CD4-positive, CD25-positive, alpha-beta regulatory T cell (primary cell): ENCODE results near the gene NR1D1. TPM values are rescaled to one million over a fixed set of nuclear protein-coding genes. Genes with fewer than 3 reads are reported as not detected.

ENCODE experiments used
- ATAC-seq, 2 donors: fragments of 150-1000 bp; cut with Tn5 transposase; one replicate each; pipeline ENCODE4 v1.10.0; 2021; ENCODE audit warnings: low read depth in 2 of 2, moderate number of reproducible peaks in 2 of 2, moderate library complexity in 1 of 2
- DNase-seq, 3 donors: peaks; one replicate each; pipeline versions ENCODE4 v3.0.0 to v3.0.0-alpha.2; 2012 to 2022; ENCODE audit warnings: mixed read lengths in 1 of 3
- H3K27ac ChIP-seq: one replicate; pipeline ENCODE4 v1.7.0; 2013; ENCODE audit warnings: mild to moderate bottlenecking, low read length; ENCODE audit not compliant: insufficient read depth, poor library complexity, severe bottlenecking
- H3K27me3 ChIP-seq: one replicate; pipeline ENCODE4 v1.7.0; 2013; ENCODE audit warnings: low read length; ENCODE audit not compliant: control insufficient read depth, insufficient read depth
- H3K36me3 ChIP-seq: one replicate; pipeline ENCODE4 v1.7.0; 2013; ENCODE audit warnings: mild to moderate bottlenecking, low read length, moderate library complexity; ENCODE audit not compliant: control insufficient read depth, insufficient read depth
- H3K4me1 ChIP-seq: 2 replicates; pipeline ENCODE4 v1.7.0; 2013; ENCODE audit warnings: mild to moderate bottlenecking, low read length; ENCODE audit not compliant: insufficient read depth, control insufficient read depth, poor library complexity, severe bottlenecking
- H3K4me3 ChIP-seq: one replicate; pipeline ENCODE4 v1.7.0; 2013; ENCODE audit warnings: low read depth, mild to moderate bottlenecking, low read length, moderate library complexity
- H3K9me3 ChIP-seq, 2 experiments: 1 replicate in 1 of 2; 2 replicates in 1 of 2; pipeline ENCODE4 v1.7.0; 2013; ENCODE audit warnings: low read length in 2 of 2, mild to moderate bottlenecking in 1 of 2, moderate library complexity in 1 of 2; ENCODE audit not compliant: control insufficient read depth in 2 of 2
- H3K27ac Mint-ChIP-seq, 3 donors: one replicate each; pipeline ENCODE4 v1.8.0; 2020 to 2022; ENCODE audit warnings: mild to moderate bottlenecking in 3 of 3, mixed read lengths in 3 of 3, moderate library complexity in 2 of 3
- H3K27me3 Mint-ChIP-seq: one replicate; pipeline ENCODE4 v1.8.0; 2022; ENCODE audit warnings: mild to moderate bottlenecking, mixed read lengths
- H3K36me3 Mint-ChIP-seq: one replicate; pipeline ENCODE4 v1.8.0; 2020; ENCODE audit warnings: mixed read lengths
- H3K4me1 Mint-ChIP-seq, 4 donors: one replicate each; pipeline ENCODE4 v1.8.0; 2020 to 2022; ENCODE audit warnings: mixed read lengths in 4 of 4, mild to moderate bottlenecking in 1 of 4
- H3K4me3 Mint-ChIP-seq, 4 donors: one replicate each; pipeline ENCODE4 v1.8.0; 2020 to 2022; ENCODE audit warnings: mild to moderate bottlenecking in 4 of 4, mixed read lengths in 4 of 4, moderate library complexity in 3 of 4
- H3K9me3 Mint-ChIP-seq, 7 donors: one replicate each; pipeline ENCODE4 v1.8.0; 2020 to 2022; ENCODE audit warnings: mixed read lengths in 7 of 7, mild to moderate bottlenecking in 3 of 7, moderate library complexity in 2 of 7
- polyA plus RNA-seq, 4 donors: library from polyadenylated mRNA; unstranded; fragments of 300-500 nt; fragmentation: Illumina TruSeq; gene quantifications; one replicate each; pipeline ENCODE4 v1.2.3, GENCODE V29; 2021
- total RNA-seq: library from RNA; stranded (reverse); gene quantifications from one replicate; pipeline ENCODE4 v1.2.3, GENCODE V29; 2022

Gene NR1D1
- total and polyA plus RNA-seq, 5 donors from 2014 or later, result 4.9 to 29.5 (median 6.7) TPM

DNA sequence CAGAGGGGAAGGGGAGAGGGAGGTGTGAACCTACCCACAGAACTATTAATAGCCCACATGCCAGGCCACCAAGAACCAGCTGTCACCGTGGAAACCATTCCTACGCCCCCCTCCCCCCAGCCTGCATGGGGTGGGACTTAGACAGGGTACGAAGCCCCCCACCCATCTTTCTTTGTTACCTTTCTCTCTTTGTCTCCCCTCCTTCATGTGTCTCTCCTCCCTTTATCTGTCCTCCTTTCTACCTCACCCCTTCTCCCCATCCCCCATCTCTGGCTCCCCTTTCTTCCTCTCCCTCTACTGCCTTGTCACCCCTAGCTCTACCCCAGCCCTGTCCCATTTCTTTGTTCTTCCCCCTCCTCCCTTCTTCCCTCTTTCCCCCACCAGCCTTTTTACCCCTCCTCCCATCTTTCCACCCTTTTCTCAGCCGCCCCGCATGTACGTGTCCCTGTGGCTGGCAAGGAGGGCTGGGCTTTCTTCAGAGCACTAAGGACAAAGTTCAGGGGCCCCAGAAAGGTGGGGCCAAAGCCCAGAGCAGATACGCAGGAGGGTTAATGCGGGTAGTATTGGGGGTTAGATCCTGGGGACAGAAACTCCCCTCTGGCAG is 29.6 kb downstream of the NR1D1 start:
- H3K27me3 Mint-ChIP-seq, result peaks cover 6% of the 10 kb centered on the region
- Histone ChIP-seq H3K36me3 (peaks cover 3% of the 10 kb centered on the region), H3K27me3 (no peaks in the 10 kb centered on the region), H3K4me3 (no peak overlapping the region), H3K27ac (peak overlapping the region; percentile 71), H3K9me3 (no peaks in the 10 kb centered on the region), H3K4me1 (peaks cover 69% of the 10 kb centered on the region)
- ATAC-seq (no peak), DNase-seq (no peak)
- H3K9me3 Mint-ChIP-seq, result no peaks in the 10 kb centered on the region
- H3K36me3 Mint-ChIP-seq, result peaks cover 4% of the 10 kb centered on the region
- H3K4me3 Mint-ChIP-seq, result peak overlapping the region in 1 of 4 donors; percentile 21
- H3K4me1 Mint-ChIP-seq, result peaks cover 8 to 91% (median 49%) of the 10 kb centered on the region in 4 donors
- H3K27ac Mint-ChIP-seq, result peak overlapping the region; percentile 20 to 95 (median 74)

- Histone ChIP-seq H3K36me3 (peaks cover 2% of the 10 kb centered on the region), H3K4me1 (peaks cover 69% of the 10 kb centered on the region), H3K4me3 (no peak overlapping the region), H3K27ac (peak overlapping the region; percentile 71), H3K27me3 (no peaks in the 10 kb centered on the region), H3K9me3 (no peaks in the 10 kb centered on the region)
- H3K27me3 Mint-ChIP-seq, result peaks cover 6% of the 10 kb centered on the region
- DNase-seq (peak; percentile 33 to 71 (median 40)), ATAC-seq (peak; percentile 41 to 50)
- peak overlapping the region; percentile 95 to 99 (median 96) for H3K27ac Mint-ChIP-seq
- peaks cover 4 to 90% (median 49%) of the 10 kb centered on the region in 4 donors for H3K4me1 Mint-ChIP-seq
- no peaks in the 10 kb centered on the region for H3K36me3 Mint-ChIP-seq
- peak overlapping the region; percentile 87 to 91 (median 91) for H3K4me3 Mint-ChIP-seq
- peaks cover 0 to 1% (median 0%) of the 10 kb centered on the region in 7 donors for H3K9me3 Mint-ChIP-seq
These were observed 30.4 kb downstream of the NR1D1 start for GRCh38 chr17:40069751-40070708.

GRCh38 chr17:40068917-40069750 is 31.3 kb downstream of the NR1D1 start:
- H3K9me3 ChIP-seq, result no peaks in the 10 kb centered on the region
- Mint-ChIP-seq H3K36me3 (peaks cover 4% of the 10 kb centered on the region), H3K27ac (peak overlapping the region; percentile 95 to 99 (median 96)), H3K4me3 (peak overlapping the region; percentile 87 to 91 (median 91)), H3K4me1 (peaks cover 11 to 91% (median 57%) of the 10 kb centered on the region in 4 donors), H3K27me3 (peaks cover 6% of the 10 kb centered on the region), H3K9me3 (peaks cover 0 to 1% (median 0%) of the 10 kb centered on the region in 7 donors)
- peak; percentile 59 to 61 for ATAC-seq
- peak overlapping the region; percentile 63 for H3K4me3 ChIP-seq
- H3K27me3 ChIP-seq, result no peaks in the 10 kb centered on the region
- H3K36me3 ChIP-seq, result no peaks in the 10 kb centered on the region
- peaks cover 74% of the 10 kb centered on the region for H3K4me1 ChIP-seq
- DNase-seq, result peak; percentile 52 to 84 (median 75)
- H3K27ac ChIP-seq, result peak overlapping the region; percentile 71

- H3K36me3 ChIP-seq, result no peaks in the 10 kb centered on the region
- H3K27me3 Mint-ChIP-seq, result peaks cover 6% of the 10 kb centered on the region
- H3K27ac ChIP-seq, result peak overlapping the region; percentile 71
- H3K36me3 Mint-ChIP-seq, result peaks cover 4% of the 10 kb centered on the region
- peak overlapping the region; percentile 63 for H3K4me3 ChIP-seq
- H3K27me3 ChIP-seq, result no peaks in the 10 kb centered on the region
- ATAC-seq, result no peak
- H3K4me1 ChIP-seq, result peaks cover 80% of the 10 kb centered on the region
- DNase-seq, result no peak
- peak overlapping the region; percentile 95 to 96 (median 96) for H3K27ac Mint-ChIP-seq
- peak overlapping the region; percentile 87 to 91 (median 91) for H3K4me3 Mint-ChIP-seq
- peaks cover 12 to 92% (median 57%) of the 10 kb centered on the region in 4 donors for H3K4me1 Mint-ChIP-seq
- H3K9me3 Mint-ChIP-seq, result peaks cover 0 to 2% (median 0%) of the 10 kb centered on the region in 7 donors
- no peaks in the 10 kb centered on the region for H3K9me3 ChIP-seq
These were observed 31.8 kb downstream of the NR1D1 start for GRCh38 chr17:40068584-40068916.

DNA sequence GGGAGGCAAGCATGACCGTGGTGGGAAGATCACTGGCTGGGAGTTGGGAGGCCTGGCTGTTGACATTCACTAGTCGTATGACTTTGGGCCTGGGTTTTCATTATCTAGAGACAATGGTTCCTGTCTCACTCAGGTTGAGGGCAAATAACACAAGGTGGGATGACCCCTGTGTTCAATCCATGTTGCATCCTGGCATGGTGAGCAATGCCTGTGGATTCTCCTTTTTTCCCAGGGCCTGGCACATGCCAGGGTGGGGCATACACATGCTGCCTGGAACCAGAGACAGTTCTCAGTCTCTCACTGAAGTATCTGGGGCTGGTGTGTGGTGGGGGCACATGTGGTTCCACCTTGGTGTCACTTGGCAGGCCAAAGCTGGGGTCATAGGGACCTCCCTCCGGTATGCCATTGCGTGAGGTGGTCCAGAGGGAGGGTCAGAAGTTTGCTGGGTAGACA is 32.2 kb downstream of the NR1D1 start:
- DNase-seq (no peak), ATAC-seq (no peak)
- Mint-ChIP-seq H3K9me3 (peaks cover 0 to 3% (median 0%) of the 10 kb centered on the region in 7 donors), H3K27ac (peak overlapping the region; percentile 95 to 96 (median 96)), H3K4me1 (peaks cover 12 to 91% (median 55%) of the 10 kb centered on the region in 4 donors), H3K4me3 (peak overlapping the region; percentile 87 to 91 (median 91)), H3K36me3 (peaks cover 4% of the 10 kb centered on the region), H3K27me3 (peaks cover 6% of the 10 kb centered on the region)
- H3K4me1 ChIP-seq, result peaks cover 84% of the 10 kb centered on the region
- H3K36me3 ChIP-seq, result no peaks in the 10 kb centered on the region
- no peaks in the 10 kb centered on the region for H3K9me3 ChIP-seq
- H3K4me3 ChIP-seq, result peak overlapping the region; percentile 63
- H3K27me3 ChIP-seq, result no peaks in the 10 kb centered on the region
- peak overlapping the region; percentile 71 for H3K27ac ChIP-seq

- Histone ChIP-seq H3K4me3 (peak overlapping the region; percentile 63), H3K36me3 (no peaks in the 10 kb centered on the region), H3K27me3 (no peaks in the 10 kb centered on the region), H3K9me3 (no peaks in the 10 kb centered on the region), H3K27ac (no peak overlapping the region), H3K4me1 (peaks cover 84% of the 10 kb centered on the region)
- Mint-ChIP-seq H3K9me3 (peaks cover 0 to 3% (median 0%) of the 10 kb centered on the region in 7 donors), H3K36me3 (peaks cover 4% of the 10 kb centered on the region), H3K4me3 (peak overlapping the region; percentile 83 to 91 (median 89)), H3K27ac (peak overlapping the region; percentile 95 to 96 (median 96)), H3K4me1 (peaks cover 12 to 86% (median 55%) of the 10 kb centered on the region in 4 donors), H3K27me3 (peaks cover 6% of the 10 kb centered on the region)
- no peak for DNase-seq
- ATAC-seq, result no peak
These were observed 32.7 kb downstream of the NR1D1 start for GRCh38 chr17:40067710-40068109.
